HL-60 (cell line): ENCODE results near the gene NCOA5.

Experiments
- DNase-seq, 2 experiments: peaks; one replicate each; pipeline ENCODE4 v3.0.0-alpha.2; 2010 to 2020; ENCODE audit warnings: low read depth in 1 of 2, low spot score in 1 of 2
- H3K27ac ChIP-seq: fragments of 250-450 bp; sonication (Bioruptor Pico); replicated peaks from 2 replicates; pipeline ENCODE4 v1.5.1; 2020; ENCODE audit warnings: mild to moderate bottlenecking, moderate library complexity
- H3K27me3 ChIP-seq: fragments of 250-450 bp; sonication (Bioruptor Pico); 2 replicates; pipeline ENCODE4 v1.5.1; 2021; ENCODE audit warnings: mild to moderate bottlenecking, moderate library complexity; ENCODE audit not compliant: insufficient read depth, poor library complexity, severe bottlenecking
- H3K4me3 ChIP-seq: replicated peaks from 2 replicates; pipeline ENCODE4 v1.5.1; 2011; ENCODE audit warnings: mild to moderate bottlenecking, control low read depth, low read length; ENCODE audit not compliant: insufficient read depth
- CTCF ChIP-seq: IDR thresholded peaks from one replicate; pipeline ENCODE4 v1.5.1; 2011; ENCODE audit warnings: low read length, control low read depth, inconsistent platforms; ENCODE audit not compliant: insufficient read depth
- GABPA ChIP-seq: IDR thresholded peaks from 2 replicates; pipeline ENCODE4 v1.6.1; 2012; ENCODE audit warnings: low read depth
- POLR2AphosphoS5 ChIP-seq: IDR thresholded peaks from 2 replicates; pipeline ENCODE4 v1.6.1; 2012; ENCODE audit warnings: low read depth
- REST ChIP-seq: IDR thresholded peaks from 2 replicates; pipeline ENCODE4 v1.6.1; 2012; ENCODE audit warnings: low read depth; ENCODE audit not compliant: insufficient replicate concordance
- SPI1 ChIP-seq: IDR thresholded peaks from 2 replicates; pipeline ENCODE4 v1.6.1; 2012; ENCODE audit warnings: low read depth, mild to moderate bottlenecking, borderline replicate concordance

NCOA5 gene

GRCh38 chr20:46046588-46047310, 43.0 kb downstream of the NCOA5 start:
- no peak for DNase-seq
- H3K27me3 ChIP-seq, result peaks cover 2% of the 10 kb centered on the region
- TF ChIP-seq CTCF, result no peak
- no peak for TF ChIP-seq REST
- no peak for TF ChIP-seq GABPA
- TF ChIP-seq SPI1, result no peak
- no peak for TF ChIP-seq POLR2AphosphoS5
- no peak overlapping the region for H3K27ac ChIP-seq
- no peak overlapping the region for H3K4me3 ChIP-seq

GRCh38 chr20:46044896-46045295, 44.9 kb downstream of the NCOA5 start:
- Histone ChIP-seq H3K4me3 (no peak overlapping the region), H3K27me3 (peaks cover 2% of the 10 kb centered on the region), H3K27ac (no peak overlapping the region)
- DNase-seq, result no peak
- TF ChIP-seq GABPA (no peak), POLR2AphosphoS5 (no peak), REST (no peak), CTCF (no peak), SPI1 (no peak)

GRCh38 chr20:46043556-46043955, 46.2 kb downstream of the NCOA5 start:
- TF ChIP-seq REST (no peak), GABPA (no peak), SPI1 (no peak), CTCF (no peak), POLR2AphosphoS5 (no peak)
- Histone ChIP-seq H3K4me3 (no peak overlapping the region), H3K27me3 (no peaks in the 10 kb centered on the region), H3K27ac (no peak overlapping the region)
- DNase-seq, result no peak
